ENCODE results near the gene ALPG.

Gene ALPG

GRCh38 chr2:232419245-232420072, 12.8 kb downstream of the ALPG start:
- TF ChIP-seq REST (IDR thresholded peaks at IDR 0.05; ENCODE audit: insufficient read depth in 1 of 2, low read depth in 2 of 2, low read length in 2 of 2) (no peak), FOXP2 (optimal IDR thresholded peaks at IDR 0.05; ENCODE audit: borderline replicate concordance, extremely low read depth, extremely low read length, insufficient read depth) (no peak), TAF1 (IDR thresholded peaks at IDR 0.05; ENCODE audit: borderline replicate concordance, insufficient read depth, low read length) (no peak), POLR2AphosphoS5 (IDR thresholded peaks at IDR 0.05; ENCODE audit: low read depth, low read length) (no peak), SIN3A (IDR thresholded peaks at IDR 0.05; ENCODE audit: borderline replicate concordance, insufficient read depth, low read length) (no peak)

GRCh38 chr2:232420073-232420454, 13.4 kb downstream of the ALPG start:
- TF ChIP-seq SIN3A (IDR thresholded peaks at IDR 0.05; ENCODE audit: borderline replicate concordance, insufficient read depth, low read length) (no peak), TAF1 (IDR thresholded peaks at IDR 0.05; ENCODE audit: borderline replicate concordance, insufficient read depth, low read length) (no peak), FOXP2 (optimal IDR thresholded peaks at IDR 0.05; ENCODE audit: borderline replicate concordance, extremely low read depth, extremely low read length, insufficient read depth) (no peak), POLR2AphosphoS5 (IDR thresholded peaks at IDR 0.05; ENCODE audit: low read depth, low read length) (no peak), REST (IDR thresholded peaks at IDR 0.05; ENCODE audit: insufficient read depth in 1 of 2, low read depth in 2 of 2, low read length in 2 of 2) (no peak)

GRCh38 chr2:232420463-232421188, 14.0 kb downstream of the ALPG start:
- TF ChIP-seq REST (IDR thresholded peaks at IDR 0.05; ENCODE audit: insufficient read depth in 1 of 2, low read depth in 2 of 2, low read length in 2 of 2) (no peak), TAF1 (IDR thresholded peaks at IDR 0.05; ENCODE audit: borderline replicate concordance, insufficient read depth, low read length) (no peak), SIN3A (IDR thresholded peaks at IDR 0.05; ENCODE audit: borderline replicate concordance, insufficient read depth, low read length) (no peak), FOXP2 (optimal IDR thresholded peaks at IDR 0.05; ENCODE audit: borderline replicate concordance, extremely low read depth, extremely low read length, insufficient read depth) (no peak), POLR2AphosphoS5 (IDR thresholded peaks at IDR 0.05; ENCODE audit: low read depth, low read length) (no peak)

DNA sequence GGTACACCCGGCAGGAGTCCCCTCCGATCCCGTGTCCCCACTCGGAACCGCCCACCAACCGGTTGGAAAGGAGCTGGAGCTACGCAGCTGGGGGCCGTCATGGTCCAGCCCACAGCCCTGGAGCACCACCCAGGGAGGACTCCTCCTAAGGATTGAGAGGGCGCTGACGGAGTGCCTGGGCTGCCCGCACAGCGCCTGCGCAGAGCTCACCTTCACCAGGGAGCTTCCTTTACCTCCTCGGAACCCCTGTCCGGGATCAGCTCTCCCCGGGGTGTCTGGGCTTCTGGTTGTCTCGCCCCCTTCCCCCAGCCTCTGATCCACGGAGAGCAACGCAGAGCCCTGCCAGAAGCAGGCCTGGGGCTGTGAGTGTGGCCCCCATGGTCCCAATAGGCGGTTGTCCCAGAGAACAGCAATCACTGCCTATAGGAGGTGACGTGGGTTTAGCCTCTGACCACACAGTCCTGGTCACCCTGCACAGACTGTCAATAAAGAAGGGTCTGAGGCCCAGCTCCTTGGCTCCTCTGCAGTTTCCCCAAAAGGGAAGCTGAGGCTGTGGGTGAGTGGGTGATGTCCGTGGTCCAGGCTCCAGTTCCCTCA, 14.6 kb downstream of the ALPG start:
- TF ChIP-seq TAF1 (IDR thresholded peaks at IDR 0.05; ENCODE audit: borderline replicate concordance, insufficient read depth, low read length) (no peak), REST (IDR thresholded peaks at IDR 0.05; ENCODE audit: insufficient read depth in 1 of 2, low read depth in 2 of 2, low read length in 2 of 2) (no peak)
